ENCODE measurements around the gene TDRKH.
A peak's percentile ranks its signal among the peaks of the same experiment; 100 is the strongest.
"Not testable (repeated sequence)": the region's sequence is repeated elsewhere in the genome, so short reads cannot be mapped to it uniquely, and the experiment has no call there.

The TDRKH gene

DNA sequence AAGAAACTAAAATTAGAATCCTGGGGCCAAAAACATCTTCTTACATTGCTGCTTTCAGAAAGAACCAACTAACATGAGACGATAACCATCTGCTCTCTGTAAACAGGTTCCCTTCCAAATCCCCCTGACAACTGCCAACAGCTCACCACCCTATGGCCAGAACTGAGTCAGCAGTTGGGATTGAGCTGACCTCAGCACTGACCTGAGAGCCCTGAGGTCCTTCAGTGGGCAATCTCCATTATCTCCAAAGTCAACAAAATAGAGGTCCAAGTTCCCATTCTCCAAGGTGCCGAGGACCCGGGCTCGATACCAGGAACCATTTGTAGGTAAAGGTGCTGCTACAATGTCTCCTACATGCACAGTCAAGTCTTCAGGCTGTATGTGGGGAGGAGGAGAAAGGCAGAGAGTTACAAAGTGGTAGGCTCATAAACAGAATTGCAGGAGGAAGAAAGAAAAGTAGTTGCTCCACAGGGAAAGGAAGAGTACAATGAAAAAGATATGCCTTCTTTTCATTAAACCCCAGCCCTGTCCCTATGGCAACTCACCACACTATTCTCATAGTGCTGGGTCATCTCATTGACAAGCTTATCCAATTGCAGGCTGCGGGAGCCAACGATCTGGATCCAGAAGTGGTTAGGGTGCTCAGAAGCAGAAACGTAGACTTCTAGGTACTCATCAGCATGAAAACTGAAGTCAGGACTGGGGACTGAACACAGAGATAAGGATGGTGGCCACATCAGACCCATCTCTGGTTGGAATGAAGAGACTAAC is 14.2 kb downstream of the TDRKH start:
- FAIRE-seq (no peak), DNase-seq (ENCODE audit: insufficient read length) (no peak)
- TF ChIP-seq POLR2A (IDR thresholded peaks at IDR 0.05; ENCODE audit: low read depth, low read length) (no peak), POLR2AphosphoS5 (IDR thresholded peaks at IDR 0.05; ENCODE audit: low read depth, low read length) (no peak), TAF1 (IDR thresholded peaks at IDR 0.05; ENCODE audit: borderline replicate concordance, low read depth, low read length) (no peak)

DNA sequence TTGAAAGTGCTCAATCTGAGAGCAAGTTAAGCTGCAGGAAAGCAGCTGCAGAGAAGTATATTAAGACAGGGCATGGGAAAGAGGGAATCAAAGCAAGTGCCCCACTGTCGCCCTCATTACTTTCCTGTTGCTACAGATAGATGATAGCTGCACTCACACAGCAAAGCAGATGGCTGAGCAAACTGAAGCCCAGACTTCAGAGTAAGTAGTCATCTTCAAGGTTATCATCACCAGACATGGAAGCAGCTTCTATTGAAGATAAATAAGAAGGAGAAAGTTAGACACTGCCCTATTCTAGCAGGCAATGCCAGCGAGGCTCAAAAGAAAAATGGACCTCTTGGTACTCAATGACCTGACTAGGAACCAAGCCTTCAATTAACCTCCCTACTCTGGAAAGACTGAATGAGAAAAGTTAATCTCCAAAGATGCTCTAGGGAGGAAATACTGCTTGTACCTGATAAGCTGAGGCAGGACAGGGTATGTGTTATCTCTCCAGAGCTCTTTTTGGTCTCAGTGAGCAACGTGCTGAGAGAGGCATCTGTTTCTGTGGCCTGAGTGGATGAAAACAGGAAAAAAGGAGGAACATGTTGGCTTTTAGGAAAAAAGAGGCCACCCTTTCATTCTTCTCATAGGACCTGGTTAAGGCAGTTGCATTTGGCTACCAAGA is 15.9 kb downstream of the TDRKH start:
- FAIRE-seq: no peak
- DNase-seq (ENCODE audit: insufficient read length): no peak
- TF ChIP-seq TAF1 (IDR thresholded peaks at IDR 0.05; ENCODE audit: borderline replicate concordance, low read depth, low read length) (no peak), POLR2A (IDR thresholded peaks at IDR 0.05; ENCODE audit: low read depth, low read length) (no peak), POLR2AphosphoS5 (IDR thresholded peaks at IDR 0.05; ENCODE audit: low read depth, low read length) (no peak)

GRCh38 chr1:151773702-151774101 is 16.6 kb downstream of the TDRKH start:
- FAIRE-seq: no peak
- no peak for DNase-seq (ENCODE audit: insufficient read length)
- TF ChIP-seq POLR2AphosphoS5 (IDR thresholded peaks at IDR 0.05; ENCODE audit: low read depth, low read length) (no peak), TAF1 (IDR thresholded peaks at IDR 0.05; ENCODE audit: borderline replicate concordance, low read depth, low read length) (no peak), POLR2A (IDR thresholded peaks at IDR 0.05; ENCODE audit: low read depth, low read length) (no peak)

GRCh38 chr1:151769270-151769669 is 21.0 kb downstream of the TDRKH start:
- FAIRE-seq; DNase-seq (ENCODE audit: insufficient read length): not testable (repeated sequence)

DNA sequence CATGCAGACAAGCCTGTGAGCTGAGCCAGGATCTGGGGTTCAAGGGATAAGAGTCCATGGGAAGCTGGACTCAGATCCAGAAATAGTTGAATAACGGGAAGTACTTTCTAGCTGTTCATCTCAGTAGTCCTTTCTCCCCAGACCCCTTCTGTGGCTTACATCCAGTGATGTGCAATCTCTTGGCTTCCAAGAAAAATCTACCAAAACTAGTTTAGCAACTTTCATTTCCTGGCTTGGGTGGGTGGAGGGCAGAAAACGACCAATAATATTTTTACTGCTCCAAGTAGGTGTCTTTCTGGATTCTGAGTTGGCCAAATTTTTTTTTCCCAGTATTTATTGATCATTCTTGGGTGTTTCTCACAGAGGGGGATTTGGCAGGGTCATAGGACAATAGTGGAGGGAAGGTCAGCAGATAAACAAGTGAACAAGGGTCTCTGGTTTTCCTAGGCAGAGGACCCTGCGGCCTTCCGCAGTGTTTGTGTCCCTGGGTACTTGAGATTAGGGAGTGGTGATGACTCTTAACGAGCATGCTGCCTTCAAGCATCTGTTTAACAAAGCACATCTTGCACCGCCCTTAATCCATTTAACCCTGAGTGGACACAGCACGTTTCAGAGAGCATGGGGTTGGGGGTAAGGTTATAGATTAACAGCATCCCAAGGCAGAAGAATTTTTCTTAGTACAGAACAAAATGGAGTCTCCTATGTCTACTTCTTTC is 21.8 kb downstream of the TDRKH start:
- DNase-seq (ENCODE audit: insufficient read length); FAIRE-seq: not testable (repeated sequence)

DNA sequence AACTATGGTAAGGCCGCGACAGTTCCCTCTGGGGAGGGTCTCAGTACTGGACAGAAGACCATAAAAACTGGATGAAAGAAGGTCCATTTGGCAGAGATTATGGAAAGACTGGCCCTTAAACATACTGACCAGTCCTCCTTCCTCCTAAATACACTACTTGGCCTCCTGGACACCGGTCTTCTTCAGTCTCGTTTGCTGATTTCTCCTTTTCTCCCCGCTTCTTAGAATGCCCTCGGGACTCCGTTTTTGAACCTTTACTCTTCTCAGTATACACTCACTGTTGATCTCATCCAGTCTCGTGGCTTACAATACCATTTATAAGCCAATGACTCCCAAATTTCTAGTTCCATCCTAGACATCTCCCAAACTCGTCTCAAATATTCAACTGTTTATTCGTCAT is 26.3 kb downstream of the TDRKH start:
- no peak for DNase-seq (ENCODE audit: insufficient read length)
- TF ChIP-seq POLR2A (IDR thresholded peaks at IDR 0.05; ENCODE audit: low read depth, low read length) (no peak), TAF1 (IDR thresholded peaks at IDR 0.05; ENCODE audit: borderline replicate concordance, low read depth, low read length) (no peak), POLR2AphosphoS5 (IDR thresholded peaks at IDR 0.05; ENCODE audit: low read depth, low read length) (no peak)
- peak; percentile 54 for FAIRE-seq

DNA sequence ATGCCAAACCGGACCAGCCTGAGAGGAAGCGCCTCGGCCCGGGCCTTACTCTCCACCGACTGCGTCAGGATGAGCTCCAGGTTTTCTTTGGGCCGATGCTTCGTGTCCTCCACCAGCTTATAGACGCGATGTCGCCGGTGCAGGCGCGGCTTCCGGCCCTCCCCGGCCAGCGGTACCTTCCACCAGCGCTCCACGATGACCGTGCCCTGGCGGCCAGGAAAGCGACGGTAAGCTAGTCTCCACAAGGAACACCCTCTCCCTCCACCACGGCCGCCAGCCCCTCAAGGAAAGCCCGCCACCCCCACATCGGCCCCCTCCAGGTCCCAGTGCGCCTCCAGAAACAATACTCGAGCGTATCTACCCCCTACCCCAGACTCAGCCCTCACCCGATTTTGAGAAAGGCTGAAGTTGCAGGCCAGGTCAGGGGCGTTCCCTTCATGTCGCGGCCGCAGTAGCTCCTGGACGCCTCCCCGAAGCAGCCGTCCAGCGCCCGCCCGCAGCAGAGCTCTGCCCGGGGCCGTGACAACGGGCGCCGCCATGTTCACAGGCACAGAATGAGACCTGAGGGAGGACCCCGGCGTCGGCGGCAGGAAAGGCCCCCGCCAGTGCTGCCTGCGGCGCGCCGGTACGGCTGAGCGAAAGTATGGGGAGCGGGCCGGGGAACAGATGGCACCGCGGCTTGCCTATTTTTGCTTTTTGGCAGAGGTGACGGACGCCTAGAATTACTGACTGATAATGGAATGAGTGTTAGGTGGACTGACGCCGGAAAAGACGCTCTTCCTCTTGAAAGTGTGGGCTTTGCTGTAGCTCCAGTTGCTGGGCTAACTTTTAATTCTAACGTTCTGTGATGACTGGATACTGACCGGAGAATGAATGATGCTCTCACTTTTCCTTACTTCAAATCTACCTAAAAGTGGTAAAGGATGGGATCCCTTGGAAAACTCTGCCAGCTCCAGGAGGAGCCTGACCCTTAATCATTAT is 27.1 kb downstream of the TDRKH start, which contains the start of gene MRPL9:
Gene MRPL9, minus strand, starts transcription at position 556 of the 981 bp plus-strand sequence. Its CDS starts 17 bp downstream, at position 539.
- TF ChIP-seq POLR2A (IDR thresholded peaks at IDR 0.05; ENCODE audit: low read depth, low read length): peak; percentile 81
- peak; percentile 82 for TF ChIP-seq POLR2AphosphoS5 (IDR thresholded peaks at IDR 0.05; ENCODE audit: low read depth, low read length)
- peak; percentile 72 for TF ChIP-seq TAF1 (IDR thresholded peaks at IDR 0.05; ENCODE audit: borderline replicate concordance, low read depth, low read length)
- FAIRE-seq: peak; percentile 89
- DNase-seq (ENCODE audit: insufficient read length): peak; percentile 94

DNA sequence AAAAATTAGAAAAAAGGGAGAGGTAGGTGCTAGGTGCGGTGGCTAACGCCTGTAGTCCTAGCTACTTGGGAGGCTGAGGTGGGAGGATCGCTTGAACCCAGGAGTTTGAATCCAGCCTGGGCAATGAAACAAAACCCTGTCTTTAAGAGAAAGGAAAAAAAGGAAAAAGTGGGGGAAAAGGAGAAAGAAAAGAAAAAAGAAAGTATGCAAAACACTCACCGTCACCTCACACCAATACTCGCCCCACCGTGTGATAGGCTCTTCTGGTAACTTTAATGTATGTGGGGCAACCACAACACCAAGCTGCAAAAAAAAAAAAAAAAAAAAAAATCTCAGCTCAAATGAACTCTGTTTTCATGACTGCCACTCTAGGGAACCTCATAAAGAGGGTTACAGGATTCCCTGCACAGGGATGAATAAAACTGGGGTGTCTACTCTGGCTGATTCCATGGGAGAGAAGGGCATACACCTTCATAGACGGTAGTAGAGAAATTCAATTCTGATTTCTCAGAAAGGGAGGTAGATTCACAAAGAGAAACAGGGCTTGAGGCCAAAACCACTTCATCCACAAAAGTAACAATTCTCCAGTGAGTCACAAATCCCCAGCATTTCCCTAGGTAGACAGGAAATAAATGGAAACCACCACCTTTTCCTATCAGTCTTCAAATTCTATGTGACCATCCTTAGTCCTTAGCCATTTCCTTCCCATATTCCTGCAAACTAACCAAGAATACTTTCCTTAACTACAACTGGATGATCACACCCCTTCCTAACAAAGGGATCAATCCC is 29.5 kb downstream of the TDRKH start:
- FAIRE-seq: no peak
- TF ChIP-seq POLR2AphosphoS5 (IDR thresholded peaks at IDR 0.05; ENCODE audit: low read depth, low read length) (no peak), TAF1 (IDR thresholded peaks at IDR 0.05; ENCODE audit: borderline replicate concordance, low read depth, low read length) (no peak), POLR2A (IDR thresholded peaks at IDR 0.05; ENCODE audit: low read depth, low read length) (no peak)
- DNase-seq (ENCODE audit: insufficient read length): no peak

- FAIRE-seq (no peak), DNase-seq (ENCODE audit: insufficient read length) (no peak)
- TF ChIP-seq TAF1 (IDR thresholded peaks at IDR 0.05; ENCODE audit: borderline replicate concordance, low read depth, low read length): no peak
- no peak for TF ChIP-seq POLR2AphosphoS5 (IDR thresholded peaks at IDR 0.05; ENCODE audit: low read depth, low read length)
- no peak for TF ChIP-seq POLR2A (IDR thresholded peaks at IDR 0.05; ENCODE audit: low read depth, low read length)
Measured at GRCh38 chr1:151759241-151759640, 31.1 kb downstream of the TDRKH start.

DNA sequence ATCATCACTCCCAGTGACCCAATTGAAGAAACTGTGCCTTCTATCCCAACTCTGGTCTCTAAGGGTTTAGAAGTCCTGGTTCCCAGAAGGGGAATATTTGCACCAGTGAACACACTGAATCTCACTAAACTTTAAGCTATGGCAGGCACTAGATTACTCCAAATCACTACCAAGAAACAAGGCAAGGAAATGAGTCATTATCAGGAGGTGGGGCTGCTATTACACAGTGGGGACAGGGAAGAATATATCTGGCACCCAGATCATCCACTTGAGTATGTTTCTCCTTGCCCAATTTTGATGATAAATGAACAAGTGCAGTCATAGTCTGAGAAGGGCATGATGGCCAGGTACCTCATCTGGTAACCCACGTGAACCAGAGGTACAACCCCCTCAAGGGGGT is 34.0 kb downstream of the TDRKH start:
- TF ChIP-seq POLR2A (IDR thresholded peaks at IDR 0.05; ENCODE audit: low read depth, low read length): no peak
- TF ChIP-seq POLR2AphosphoS5 (IDR thresholded peaks at IDR 0.05; ENCODE audit: low read depth, low read length): no peak
- no peak for TF ChIP-seq TAF1 (IDR thresholded peaks at IDR 0.05; ENCODE audit: borderline replicate concordance, low read depth, low read length)
- DNase-seq (ENCODE audit: insufficient read length) (no peak), FAIRE-seq (no peak)

Measured in GM12892 (cell line).